ENCODE data around the gene PIGQ.

The PIGQ gene

GRCh38 chr16:534856-535445 lies 34.8 kb upstream of the PIGQ start:
- no peak for DNase-seq

DNA sequence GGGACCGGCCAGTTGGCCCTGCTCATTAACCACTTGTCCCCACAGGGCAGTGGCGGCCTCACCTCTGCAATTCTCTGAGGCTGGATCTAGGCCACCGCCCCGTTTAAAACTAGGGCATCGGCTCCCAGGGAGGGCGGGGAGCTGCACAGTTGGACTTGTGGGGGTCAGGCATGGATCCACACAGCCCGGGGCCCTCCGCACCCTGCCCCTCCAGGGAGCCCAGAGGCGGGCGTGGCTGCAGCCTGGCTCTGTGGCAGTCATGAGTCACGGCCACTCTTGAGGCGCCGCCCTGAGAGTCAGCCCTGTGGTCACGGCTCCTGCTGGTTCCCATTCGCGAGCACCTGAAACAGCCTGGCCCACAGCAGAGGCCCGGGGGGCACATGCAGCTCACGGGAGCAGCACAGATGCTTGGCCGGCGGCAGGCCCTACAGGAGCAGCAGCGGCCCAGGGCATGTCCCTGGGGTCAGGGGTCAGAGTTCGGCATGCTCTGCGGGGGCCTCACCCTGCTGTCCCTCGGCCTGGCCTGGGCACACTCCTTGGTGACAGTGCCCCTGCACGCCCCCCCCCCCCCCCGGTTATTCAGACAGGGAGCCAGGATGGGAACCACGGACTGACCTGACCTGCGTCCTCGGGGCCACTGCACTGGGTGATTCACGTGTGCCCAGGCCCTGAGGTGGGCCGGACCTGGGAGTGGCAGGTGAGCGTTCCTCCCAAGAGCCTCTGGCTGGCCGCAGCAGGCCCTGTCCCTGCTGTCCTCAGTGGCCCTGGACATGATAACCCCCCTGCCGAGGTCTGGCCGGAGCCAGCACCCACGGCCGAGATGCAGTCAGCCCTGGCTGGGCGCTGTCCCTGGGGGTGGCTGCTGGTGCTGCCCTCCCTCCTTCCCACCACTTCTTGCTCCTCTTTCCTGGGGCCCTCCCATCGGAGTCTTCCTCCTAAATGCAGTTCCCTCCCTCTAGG lies 34.0 kb upstream of the PIGQ start:
- DNase-seq = no peak

DNA sequence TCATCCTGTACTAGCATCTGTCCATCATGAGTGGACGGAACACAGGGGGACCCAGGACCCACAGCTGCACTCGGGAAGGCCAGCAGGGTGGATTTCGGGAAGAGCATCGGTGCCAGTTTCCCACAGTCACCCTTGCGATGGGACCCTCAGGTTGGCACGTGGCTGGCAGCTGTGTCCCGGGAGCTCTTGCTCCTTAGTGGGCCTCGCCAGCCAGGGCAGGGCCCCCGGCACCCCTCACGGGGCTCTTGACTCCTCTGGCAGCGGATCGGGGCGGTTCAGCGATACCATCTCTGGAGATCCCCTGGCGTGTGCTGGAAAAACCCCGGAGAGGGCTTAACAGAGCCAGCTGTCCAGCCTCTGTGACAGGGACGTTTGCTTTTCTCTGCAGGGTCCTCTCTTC lies 33.0 kb upstream of the PIGQ start:
- no peak for DNase-seq

- DNase-seq = no peak
Measured at GRCh38 chr16:537415-538335, 32.1 kb upstream of the PIGQ start.

DNA sequence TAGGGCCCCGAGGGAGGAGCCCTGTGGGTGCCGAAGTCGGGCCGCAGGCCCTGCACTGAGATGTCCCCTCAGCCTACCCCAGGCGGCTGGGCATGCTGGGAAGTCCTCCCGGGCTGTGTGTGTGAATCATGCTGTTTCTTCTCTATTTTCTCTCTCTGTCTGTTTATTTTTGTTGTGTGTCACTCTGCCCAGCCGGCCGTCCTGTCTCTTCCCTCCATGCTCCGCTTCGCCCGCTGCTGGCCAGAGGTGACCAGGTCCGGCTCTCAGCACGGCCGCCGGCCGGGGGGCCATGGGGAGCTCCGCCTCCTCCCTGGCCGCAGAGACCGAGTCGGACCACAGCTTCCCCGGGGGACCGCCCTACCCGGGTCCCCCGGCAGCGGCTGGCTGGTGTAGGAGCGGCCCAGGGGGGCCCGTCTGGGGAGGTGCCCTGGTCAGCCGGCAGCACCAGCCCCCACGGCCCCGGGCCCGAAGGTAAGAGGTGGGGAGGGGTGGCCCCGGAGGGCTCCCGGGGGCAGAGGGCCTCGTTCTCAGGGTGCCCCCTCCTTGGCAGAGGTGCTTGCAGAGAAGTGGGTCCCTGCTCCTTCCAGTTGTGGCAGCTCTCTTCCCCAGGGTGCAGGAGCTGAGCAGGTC lies 29.8 kb upstream of the PIGQ start:
- no peak for DNase-seq

- DNase-seq = no peak
Measured at GRCh38 chr16:540645-541340, 29.0 kb upstream of the PIGQ start.

- DNase-seq = no peak
Measured at GRCh38 chr16:543301-544164, 26.2 kb upstream of the PIGQ start.

- no peak for DNase-seq
Measured at GRCh38 chr16:544517-544916, 25.3 kb upstream of the PIGQ start.

DNA sequence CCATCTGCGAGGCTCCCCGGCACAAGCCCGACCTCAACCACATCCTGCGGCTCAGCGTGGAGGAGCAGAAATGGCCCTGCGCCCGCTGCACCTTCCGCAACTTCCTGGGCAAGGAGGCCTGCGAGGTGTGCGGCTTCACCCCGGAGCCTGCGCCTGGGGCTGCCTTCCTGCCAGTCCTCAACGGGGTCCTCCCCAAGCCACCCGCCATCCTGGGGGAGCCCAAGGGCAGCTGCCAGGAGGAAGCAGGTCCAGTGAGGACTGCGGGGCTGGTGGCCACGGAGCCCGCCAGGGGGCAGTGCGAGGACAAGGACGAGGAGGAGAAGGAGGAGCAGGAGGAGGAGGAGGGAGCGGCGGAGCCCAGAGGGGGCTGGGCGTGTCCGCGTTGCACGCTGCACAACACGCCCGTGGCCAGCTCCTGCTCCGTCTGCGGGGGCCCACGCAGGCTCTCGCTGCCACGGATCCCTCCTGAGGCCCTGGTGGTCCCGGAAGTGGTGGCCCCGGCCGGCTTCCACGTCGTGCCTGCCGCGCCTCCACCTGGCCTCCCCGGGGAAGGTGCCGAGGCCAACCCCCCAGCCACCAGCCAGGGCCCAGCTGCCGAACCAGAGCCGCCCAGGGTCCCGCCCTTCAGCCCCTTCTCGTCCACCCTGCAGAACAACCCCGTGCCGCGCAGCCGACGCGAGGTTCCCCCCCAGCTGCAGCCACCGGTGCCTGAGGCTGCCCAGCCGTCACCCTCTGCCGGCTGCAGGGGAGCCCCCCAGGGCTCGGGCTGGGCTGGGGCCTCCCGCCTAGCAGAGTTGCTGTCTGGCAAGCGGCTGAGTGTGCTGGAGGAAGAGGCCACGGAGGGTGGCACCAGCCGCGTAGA lies 22.6 kb upstream of the PIGQ start:
- DNase-seq = peak; percentile 73

GRCh38 chr16:548586-548985 lies 21.2 kb upstream of the PIGQ start:
- DNase-seq = no peak

DNA sequence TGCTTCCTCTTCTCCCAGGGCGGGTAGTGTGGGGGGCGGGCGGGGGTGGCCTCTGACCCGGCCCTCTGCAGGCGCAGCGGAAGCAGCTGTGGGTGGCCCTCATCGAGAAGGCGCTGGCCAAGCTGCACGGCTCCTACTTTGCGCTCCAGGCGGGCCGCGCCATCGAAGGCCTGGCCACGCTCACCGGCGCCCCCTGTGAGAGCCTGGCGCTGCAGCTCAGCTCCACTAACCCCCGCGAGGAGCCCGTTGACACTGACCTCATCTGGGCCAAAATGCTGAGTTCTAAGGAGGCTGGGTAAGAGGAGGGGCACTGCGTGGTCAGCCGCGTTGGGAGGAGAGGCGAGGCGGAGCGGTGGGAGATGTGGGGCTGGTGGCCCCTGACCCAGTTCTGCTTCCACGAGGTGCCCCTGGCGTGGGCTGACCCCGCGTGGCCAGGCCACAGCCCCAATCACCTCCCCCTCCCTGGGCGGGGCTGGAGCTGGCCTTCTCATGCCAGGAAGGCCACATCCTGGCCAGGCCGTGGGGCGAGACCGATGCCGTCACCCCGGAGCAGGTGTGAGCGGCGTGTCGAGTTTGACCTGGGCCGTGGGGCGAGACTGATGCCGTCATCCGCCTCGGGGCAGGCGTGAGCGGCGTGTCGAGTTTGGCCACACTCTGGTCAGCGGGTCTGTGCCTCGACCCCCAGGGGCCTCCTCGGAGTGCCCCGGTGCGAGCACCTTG lies 20.1 kb upstream of the PIGQ start:
- no peak for DNase-seq

DNA sequence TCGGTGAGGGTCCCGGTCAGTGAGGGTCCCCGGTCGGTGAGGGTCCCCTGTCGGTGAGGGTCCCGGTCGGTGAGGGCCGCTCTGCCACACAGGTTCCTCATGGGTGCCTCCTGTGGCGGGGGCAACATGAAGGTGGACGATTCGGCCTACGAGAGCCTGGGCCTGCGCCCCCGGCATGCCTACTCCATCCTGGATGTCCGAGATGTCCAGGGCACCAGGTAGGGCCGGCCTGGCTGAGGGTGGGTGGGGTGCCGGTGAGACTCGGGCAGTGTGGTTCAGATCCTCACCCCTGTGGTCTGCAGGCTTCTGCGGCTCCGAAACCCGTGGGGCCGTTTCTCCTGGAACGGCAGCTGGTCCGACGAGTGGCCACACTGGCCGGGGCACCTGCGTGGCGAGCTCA lies 18.6 kb upstream of the PIGQ start:
- DNase-seq = no peak

DNA sequence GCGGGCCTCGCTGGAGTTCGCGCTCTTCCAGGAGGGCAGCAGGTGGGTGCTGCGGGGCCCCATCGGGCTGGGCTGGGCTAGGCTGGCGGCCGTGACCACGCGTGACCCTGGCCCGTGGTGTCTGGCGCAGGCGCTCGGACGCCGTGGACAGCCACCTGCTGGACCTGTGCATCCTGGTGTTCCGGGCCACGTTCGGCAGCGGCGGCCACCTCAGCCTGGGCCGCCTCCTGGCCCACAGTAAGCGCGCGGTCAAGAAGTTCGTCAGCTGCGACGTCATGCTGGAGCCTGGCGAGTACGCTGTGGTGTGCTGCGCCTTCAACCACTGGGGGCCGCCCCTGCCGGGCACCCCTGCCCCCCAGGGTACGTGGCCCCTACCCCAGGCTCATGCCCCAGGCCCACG lies 17.6 kb upstream of the PIGQ start:
- DNase-seq = no peak

GRCh38 chr16:553601-554296 lies 16.0 kb upstream of the PIGQ start:
- DNase-seq = no peak

DNA sequence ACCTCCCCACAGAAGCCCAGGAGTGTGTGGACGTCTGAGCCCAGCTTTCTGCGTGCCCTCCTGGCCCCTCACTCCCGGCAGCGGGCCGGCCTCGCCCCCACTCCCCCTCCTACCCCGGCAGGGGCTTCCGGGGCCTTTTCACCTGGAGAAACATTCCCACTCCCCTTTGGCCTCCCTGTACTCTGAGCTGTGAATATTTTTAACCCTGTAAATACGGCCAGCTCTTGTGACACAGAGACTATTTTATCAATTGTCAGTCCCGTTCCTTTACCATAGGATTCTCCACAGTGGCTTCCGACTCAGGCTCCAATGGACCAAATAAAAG lies 15.5 kb upstream of the PIGQ start:
- no peak for DNase-seq

DNA sequence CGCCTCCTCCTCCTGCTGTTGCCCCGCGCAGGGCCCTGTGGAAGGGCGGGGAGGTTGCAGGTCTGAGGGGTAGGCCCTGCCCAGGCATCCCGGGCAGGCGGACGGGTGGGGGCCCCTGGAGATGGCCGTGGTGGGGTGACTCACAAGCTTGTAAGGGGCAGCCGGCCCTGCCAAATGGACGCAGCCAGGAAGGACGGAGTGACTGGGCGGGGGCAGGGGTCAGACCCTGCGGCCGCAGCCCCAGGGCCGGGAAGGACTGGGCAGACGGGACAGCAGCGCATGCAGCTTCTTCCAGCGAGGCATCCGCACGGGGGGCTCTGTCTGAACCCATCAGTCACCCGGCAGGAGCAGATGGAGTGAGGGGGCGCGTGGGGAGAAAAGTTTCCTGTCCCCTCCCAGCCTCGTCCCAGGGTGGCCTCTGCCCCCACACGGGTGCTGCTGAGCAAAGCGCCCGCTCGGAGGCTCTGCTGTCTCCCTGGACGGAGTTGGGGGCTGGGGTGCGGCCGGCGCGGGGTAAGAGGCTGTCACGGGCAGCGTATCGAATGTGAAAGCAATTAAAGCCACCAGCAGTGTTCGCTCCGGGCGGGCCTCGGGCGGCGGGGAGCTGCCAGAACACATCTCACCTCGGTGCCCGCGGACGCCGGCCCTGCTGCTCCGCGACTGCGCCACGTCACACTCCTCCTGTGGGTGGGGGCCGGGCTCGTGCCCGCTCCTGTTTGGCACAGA lies 15.0 kb upstream of the PIGQ start:
- DNase-seq = no peak

DNA sequence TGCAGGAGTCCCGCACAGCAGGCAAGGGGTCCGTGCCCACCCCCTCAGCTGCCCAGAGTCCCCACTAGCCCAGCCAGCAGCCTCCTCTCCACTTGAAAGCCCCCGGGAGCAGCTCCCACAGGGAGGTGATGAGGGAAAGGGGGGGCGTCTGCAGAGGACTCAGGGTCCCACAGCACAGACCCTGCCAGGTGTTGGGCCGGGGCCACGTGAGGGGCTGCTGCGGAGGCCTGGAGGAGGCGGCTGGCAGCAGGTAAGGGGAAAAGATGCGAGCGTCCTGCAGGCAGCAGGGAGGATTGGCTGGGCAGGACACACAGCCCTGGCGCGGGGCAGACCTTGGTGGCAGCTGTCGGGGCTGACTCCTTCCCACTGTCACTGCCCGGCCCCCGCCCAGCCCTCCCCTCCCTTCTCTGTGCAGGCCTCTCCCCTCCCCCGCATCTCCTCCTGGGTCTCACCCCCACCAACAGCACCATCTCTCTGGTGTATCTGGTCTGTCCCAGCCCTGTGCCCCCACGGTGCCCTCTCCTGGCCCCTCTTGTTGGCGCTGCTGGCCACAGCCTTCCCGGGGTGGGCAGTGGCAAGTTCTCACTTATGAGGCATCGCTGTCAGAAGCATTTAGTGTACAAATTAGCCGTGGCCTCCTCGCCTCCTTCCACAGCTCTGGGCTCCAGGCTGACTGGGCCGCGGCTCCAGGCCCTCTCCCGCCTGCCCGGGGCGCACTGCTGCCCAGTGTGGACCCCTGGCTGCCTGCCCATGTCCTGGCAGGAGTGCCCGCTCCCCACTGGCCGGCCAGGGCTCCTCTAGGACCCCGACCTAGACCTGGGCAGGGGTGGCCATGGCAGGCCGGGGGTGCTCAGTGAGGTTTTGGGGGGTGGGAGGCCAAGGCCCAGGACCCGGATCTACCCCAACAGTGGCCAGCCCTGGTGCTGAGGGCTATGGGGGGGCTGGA lies 14.0 kb upstream of the PIGQ start:
- DNase-seq = no peak
